Lower leg skin (tissue), 3 donors: ENCODE measurements around the gene PLXNC1.

ENCODE experiments used
- CTCF ChIP-seq, 3 donors: fragments of 450-650 bp; IDR thresholded peaks; one replicate each; pipeline ENCODE4 v1.5.1; 2016; ENCODE audit warnings: antibody characterized with exemption in 3 of 3, mild to moderate bottlenecking in 3 of 3, moderate library complexity in 2 of 3
- POLR2A ChIP-seq, 2 donors: fragments of 450-650 bp; IDR thresholded peaks; one replicate each; pipeline ENCODE4 v1.6.1; 2016 to 2017; ENCODE audit warnings: antibody characterized with exemption in 2 of 2, mild to moderate bottlenecking in 1 of 2, moderate library complexity in 1 of 2

GRCh38 chr12:94143438-94143837 lies 4.9 kb upstream of the PLXNC1 start:
- TF ChIP-seq CTCF (IDR thresholded peaks at IDR 0.05) (no peak), POLR2A (IDR thresholded peaks at IDR 0.05) (no peak)
